Measurements from ENCODE around the gene EFHC1.

EFHC1 gene

DNA sequence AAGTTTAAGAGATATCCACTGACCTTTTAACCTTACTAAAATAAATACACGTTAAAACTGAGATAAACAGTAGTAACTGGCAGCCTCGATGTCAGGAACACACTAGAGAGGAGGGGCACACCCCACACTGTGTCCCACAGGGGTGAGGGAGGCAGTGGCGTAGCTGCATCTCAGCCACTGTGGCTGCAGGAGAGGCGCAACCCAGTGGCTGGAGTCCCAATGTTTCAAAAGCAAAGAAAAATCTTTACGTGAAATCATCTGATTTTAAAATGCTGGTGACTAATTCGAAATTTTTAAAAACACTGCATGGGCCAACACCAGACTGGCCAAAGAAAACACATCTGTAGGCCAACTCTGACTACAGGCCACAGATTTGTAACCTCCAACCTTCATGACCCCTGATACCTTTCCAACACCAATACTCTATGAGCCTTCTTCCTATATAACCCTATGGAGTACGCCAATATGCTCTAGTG, 102.0 kb downstream of the EFHC1 start:
- DNase-seq, result no peak

DNA sequence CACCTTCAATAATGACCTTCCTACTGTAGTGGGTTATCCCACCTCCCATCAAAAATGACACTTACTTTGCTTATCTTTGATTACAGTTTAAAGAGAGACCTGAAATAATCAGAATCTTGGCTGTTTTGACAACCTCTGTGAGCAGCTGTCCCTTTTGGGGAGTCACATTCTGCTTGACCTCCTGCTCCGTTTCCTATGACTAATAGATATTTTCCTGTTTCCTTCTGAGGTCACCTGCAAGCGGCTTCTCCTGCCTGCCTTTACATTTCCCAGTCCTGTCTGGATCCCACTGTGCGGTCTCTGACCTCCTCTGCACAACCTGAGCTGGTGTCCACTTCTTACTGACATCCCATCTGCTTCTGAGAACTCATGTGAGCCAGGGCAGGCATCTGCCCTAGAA, 102.5 kb downstream of the EFHC1 start:
- no peak for DNase-seq

DNA sequence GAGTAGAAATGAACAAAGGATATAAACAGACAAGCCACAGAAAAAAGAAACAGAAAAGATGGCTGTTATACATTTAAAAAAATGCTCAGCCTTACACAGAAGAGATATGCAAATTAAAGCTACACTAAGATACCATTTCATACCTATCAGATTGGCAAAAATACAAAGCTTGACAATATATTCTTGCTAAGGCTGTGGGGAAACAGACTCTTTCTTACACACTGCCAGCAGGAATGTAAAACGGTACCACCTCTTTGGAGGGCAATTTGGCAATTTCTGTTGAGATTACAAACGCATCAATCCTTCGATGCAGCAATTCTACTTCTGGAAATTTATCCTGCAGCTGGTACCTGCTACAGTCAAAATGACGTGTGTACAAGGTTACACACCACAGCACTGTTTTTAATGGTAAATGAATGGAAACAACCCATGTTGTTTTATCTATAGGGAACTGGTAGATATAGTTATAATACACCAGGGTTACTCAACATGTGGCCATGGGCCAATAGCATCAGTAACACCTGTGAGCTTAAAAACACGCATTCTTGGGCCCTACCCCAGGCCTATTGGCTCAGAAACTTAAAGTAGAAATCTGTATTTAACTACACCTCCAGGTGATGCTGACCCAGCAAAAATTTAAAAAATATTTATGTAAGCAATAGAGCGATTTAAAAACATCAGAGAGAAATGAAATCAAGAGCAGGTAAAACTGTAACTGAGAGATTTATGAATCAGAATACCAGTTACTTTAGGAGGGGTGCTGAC, 103.4 kb downstream of the EFHC1 start:
- no peak for DNase-seq

DNA sequence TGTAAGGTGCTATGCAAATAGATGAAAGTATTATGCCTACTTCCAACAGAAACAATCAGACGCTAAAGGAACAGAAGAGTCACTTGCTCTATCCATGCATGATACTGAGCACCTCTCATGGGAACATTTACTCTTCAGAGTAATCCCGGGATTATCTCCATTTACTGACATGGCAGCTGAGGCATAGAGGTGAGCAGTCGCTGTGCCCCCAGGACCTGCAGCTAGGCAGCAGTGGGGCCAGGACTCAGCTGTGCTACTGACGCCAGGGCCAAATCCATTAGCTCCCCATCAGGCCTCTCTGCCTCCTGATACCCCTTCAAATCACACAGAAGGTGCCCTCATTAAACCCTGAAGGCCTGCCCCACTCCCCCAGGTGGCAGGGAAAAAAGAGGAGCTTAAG, 104.8 kb downstream of the EFHC1 start:
- DNase-seq, result no peak

DNA sequence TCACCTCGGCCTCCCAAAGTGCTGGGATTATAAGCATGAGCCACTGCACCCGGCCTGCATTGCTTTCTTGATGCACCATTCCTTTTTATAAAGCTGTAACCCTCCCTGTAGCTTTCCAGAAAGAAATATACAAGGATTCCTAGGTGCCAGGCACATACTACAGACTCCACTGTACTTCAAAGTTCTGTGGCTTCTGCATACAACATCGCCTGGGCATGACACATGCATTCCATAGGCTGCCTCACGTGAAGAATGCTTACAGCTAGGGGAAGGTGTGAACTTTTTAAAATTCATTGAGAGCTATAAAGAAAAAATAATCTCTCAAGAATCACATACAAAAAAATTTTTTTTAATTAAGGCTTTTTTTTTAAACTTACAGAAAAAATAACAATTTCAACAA, 106.5 kb downstream of the EFHC1 start:
- DNase-seq, result no peak

DNA sequence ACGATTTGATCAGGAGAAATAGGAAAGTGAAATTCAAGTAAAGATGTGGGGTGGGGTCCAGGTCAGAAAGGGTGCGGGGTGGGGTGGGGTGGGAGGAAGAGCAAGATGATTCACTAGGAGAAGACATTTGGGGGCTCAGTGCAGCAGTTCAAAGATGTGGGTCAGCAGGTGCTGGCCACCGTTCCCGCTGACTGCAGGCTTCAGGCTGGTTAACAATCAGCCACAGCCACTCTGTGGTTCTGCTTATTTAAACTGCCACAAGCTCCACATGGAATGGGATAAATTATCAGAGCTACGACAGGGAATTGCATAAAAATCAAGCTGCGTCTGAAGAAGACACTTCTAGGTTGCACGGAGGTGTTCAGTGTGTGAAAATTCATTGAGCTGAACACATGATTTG, 107.3 kb downstream of the EFHC1 start:
- DNase-seq, result no peak

DNA sequence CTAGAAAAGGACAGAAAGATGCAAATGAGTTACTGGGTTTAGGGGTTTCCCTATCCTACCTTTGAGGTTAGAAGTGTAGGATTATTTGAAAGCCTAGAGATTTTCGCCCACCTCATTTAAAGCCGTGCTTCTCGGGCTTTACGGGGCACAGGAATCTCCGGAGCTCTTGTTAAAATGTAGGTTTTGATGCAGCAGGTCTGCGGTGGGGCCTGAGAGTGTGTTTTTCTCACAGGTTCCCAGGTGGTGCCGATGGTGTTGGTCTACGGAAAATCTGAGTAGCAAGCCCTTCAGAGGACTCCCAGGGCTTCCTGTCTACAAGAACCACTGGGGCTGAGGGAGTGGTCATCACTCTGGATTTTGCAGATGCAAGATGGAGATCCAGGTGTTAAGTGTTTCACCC, 109.2 kb downstream of the EFHC1 start:
- DNase-seq, result no peak

DNA sequence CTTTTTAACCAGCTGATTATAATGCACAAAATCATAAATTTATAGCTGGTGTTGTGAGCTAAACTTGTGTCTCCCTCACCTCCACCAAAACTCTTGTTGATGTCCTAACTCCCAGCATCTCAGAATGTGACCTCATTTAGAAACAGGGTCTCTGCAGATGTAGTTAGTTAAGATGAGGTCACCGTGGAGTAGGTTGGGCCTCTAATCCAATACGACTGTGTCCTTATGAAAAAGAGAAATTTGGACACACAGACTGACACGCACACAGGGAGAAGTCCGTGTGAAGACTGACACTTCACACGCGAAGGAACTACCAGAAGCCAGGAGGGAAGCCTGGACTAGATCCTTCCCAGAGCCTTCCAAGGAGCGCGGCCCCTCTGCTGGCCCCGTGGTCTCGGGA, 110.2 kb downstream of the EFHC1 start:
- no peak for DNase-seq

DNA sequence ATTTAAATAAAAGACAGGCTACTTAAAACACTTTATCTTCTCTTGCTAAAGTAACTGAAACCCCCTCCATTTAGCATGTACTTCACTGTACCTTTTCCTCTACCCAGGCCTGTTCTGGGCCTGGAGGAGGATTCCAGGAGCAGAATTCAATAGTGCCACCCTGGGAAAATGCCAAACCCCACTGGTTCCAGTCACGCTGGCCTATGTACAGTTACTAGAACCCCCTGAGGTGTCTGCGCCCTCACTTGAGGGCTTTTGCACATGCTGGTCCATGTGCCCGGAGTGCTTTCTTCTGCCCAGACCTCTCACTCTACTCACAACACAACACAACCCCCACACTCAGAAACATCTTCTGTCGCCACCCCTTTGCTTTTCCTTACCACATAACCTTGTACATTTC, 111.3 kb downstream of the EFHC1 start:
- no peak for DNase-seq

DNA sequence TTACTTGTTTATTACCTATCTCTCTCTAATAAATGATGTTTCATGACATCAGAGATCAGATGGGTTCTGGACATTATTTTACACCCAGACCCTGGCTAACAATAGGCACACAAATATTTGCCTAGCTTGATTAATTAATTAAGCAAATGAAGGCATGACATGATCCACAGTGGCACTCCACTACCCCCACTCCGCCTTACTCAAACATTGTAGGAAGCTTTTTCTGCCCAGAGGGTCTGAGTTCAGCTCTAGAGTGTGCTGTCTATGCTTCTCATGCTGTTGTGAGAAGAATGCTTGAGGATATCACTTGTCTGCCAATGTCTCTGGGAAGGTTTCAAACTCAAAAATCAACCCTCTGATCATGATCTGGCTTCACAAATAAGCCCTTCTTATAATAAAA, 111.7 kb downstream of the EFHC1 start:
- no peak for DNase-seq

DNA sequence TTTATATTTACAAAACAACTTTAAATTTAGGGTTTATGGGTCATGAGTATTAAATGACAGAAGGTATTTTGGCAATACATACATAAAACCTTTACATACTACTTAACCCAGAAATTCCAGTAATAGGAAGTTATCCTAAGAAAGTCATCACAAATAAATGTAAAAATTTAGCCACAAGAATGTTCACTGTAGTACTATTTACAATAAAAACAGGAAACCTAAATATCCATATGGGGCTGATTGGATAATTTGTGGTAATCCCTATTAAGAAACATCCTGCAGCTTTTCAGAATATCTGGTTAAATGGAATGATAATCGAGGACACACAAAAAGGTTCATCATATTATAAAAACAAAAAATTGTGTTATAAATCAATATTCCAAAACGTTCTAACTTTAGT, 112.3 kb downstream of the EFHC1 start:
- no peak for DNase-seq

DNA sequence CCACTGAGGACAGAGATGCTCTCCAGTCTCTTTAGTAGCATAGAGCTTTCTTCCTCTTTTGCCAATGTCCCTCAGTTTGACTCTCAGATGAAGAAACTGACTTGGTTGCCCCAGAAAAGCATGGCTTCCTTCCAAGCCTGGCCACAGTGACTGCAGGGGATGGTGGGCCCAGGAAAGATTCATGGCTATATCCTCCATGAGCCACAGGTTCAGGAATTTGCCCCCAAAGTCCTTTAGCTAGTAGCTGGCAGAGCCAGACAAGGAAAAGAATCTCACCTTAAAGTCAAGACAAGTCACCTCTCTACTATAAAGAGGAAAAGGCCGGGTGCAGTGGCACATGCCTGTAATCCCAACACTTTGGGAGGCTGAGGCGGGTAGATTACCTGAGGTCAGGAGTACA, 113.3 kb downstream of the EFHC1 start:
- no peak for DNase-seq

DNA sequence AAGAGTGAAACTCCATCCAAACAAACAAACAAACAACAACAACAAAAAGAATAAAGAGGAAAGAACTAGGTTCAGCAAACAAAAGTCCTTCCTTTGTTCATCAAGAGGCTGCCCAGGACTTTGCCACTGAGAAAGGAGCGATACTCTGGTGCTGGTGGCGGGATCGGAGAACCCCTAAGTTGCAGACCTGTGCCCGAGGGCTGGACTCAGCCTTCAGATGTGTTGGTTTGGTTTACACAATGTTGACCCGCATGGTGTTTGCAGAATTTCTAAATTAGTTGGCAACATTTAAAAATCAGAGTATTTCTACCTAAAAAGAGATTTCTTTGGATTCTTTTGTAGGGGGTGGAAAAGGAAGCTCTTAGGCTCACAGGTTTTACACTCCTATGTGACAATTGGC, 114.2 kb downstream of the EFHC1 start:
- DNase-seq, result no peak

DNA sequence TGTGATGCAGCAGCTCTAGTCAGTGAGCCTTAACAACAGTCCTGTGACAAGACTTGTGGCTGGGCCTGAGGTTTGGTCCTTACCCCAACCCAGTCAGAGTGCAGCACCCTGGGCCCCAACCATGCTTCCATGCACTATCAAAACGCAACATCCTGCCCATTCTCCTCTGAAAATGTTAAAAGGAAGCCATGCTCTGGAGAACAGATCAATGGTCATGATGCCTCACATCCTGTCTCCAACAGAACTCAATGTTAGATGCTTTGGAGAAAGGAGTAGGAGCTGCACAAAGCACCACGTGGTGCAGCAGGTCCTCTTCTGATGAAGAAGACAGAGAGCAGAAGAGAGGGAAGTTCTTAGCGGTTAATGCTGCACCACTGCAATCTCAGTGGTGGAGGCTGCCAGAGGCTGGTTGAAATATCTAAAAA, 114.8 kb downstream of the EFHC1 start:
- peak; percentile 39 to 54 for DNase-seq

DNA sequence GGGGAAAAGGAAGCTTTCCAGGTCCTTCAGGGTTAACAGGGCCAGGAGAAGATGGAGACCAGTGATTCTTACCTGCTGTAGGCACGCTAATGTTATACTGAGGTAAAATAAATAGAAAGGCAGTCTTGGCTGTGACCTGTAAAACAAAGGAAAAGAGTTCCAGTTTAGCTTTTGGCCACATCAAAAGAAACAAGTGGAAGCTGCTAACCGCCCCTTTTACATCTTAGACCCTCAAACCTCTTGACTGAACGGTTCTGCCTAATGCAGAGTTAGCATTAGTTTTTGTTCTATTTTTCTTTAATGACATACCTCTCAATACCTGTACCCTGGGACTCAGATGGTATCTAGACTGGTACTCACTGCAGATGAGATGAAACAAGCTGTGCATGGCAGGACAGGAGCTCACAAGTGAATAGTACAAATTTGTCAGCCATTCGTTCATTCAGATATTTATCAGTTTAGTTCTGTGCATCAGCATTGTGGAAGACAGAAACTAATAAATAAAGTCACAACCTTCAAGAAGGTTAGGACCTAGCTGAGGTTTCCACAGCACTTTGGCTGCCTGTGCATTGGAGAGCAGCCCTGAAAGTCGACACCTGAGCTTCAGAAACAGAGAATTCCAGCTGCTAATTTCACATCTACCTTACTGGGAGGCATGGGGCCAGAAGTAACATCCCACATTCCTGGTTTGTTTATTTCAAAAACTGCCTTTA, 115.7 kb downstream of the EFHC1 start:
- DNase-seq, result no peak

DNA sequence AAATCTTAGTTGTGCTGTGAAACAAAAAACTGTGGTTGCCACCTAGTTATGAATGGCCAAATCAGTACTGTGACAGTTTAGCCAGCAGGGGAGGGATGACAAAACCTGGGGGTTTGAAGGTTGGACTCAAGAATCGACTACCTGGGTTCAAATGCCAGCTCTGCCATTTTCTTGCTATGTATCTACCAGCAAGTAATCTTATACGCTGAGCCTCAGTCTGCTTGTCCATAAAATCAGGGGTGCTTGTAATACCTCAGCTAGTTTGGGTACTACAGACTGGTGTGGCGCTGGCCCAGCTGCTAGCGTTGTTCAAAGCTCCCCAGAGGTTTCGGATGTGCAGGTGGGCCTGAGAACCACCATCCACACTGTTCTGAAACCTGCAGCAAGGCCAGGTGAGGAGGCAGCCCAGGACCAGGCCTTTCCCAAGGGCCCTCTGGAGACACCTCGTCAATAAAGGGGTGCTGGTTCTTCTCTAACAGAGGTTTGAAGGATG, 116.3 kb downstream of the EFHC1 start:
- no peak for DNase-seq

DNA sequence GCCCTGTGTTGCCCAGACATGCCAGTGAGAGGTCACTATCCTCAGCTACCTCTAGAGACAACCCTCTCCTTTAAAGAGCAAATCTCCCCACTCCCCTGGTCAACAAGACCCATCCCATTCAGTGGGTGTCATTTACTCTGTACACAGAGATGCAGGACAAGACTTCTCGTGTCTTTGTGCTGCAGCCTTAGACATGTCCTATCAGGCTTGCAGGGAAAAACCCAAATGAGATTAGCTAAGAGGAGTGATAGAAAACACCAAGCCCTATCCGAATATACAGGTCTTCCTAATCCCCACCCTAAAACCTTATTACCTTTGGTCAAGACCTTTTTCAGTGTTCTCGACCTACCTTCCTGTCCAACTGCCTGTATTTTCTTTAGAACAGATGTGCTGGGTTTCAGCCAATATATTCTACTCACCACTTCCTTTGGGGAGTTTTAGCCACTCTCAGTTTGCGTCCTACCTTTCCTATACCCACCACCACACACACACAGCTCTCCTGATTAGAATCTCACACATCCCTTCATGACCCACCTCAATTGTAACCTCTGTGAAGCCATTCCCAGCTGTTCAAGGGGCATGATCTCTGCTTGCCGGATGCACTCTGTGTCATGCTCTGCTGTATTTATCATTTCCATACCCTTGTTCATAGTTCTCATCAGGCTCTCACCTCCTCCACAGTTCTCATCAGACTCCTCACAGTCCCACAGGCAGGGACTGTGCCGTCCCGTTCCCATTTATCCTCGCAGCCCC, 117.0 kb downstream of the EFHC1 start:
- peak in 1 of 2 experiments; percentile 13 for DNase-seq

DNA sequence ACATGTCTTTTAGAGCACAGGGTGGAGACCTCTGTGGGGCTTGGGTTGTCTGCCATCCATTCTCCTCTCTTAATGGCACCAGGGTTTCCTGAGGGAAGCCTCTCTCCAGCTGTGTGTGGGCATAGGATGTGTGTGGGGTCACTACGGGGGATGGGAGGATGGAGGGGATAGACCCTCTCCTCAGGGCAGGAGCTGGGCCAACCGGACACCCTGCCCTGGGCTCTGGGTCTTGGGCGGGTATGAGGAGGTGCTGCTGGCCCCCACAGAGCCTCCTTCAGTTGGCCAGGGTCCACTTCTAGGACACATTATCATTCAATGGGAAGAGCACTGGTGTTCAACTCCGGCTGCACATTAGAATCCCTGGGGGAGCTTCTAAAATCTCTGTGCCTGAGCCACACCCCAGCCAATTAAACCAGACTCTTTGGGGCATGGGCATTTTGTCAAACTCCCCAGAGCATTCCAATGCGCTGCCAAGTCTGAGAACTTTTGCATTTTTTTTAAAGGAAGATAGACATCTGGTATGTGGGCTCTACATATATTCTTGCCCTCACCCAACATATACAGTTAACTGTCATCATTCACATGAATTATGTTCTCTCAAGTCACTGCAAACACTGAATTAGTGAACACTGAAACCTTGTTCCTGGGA, 118.2 kb downstream of the EFHC1 start:
- DNase-seq, result no peak

DNA sequence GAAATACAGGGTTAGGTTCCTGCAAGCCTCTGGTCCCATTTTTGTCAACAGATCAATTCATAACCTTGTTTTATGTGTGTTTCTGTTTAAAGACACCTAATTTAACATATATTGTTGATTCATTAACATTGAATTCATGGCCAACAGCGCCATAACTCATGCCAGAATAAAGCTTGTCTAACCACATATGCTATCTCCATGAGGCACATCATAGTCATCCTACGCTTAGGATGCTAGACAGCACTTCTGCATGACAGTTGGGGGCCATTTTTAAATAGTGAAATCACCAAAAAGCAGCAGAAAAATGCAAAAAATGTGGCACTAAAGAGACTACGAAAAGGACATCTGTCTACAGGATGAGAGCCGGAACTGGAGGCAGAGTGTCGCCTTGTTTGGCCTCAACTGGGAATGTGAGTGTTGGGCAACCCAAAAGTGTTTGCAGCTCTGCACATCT, 118.8 kb downstream of the EFHC1 start:
- DNase-seq, result no peak

DNA sequence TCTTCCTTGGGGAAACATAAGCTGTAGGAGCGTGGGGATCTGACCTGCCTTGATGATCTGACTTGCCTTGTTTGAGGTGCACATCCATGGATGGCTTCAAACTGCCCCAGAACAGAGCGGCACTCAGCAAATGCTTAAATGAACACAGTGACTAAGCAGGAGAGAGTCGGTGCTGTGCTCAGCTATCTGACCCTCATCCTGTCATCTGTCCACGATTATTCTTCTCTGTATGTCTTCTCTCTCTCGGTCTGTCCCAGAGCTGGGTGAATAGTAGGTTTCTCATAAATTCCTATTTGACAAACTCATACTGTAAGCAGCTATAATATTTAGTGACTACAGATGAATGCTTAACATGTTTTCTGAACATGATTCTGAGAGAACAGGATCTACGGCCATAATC, 119.5 kb downstream of the EFHC1 start:
- DNase-seq, result no peak

DNA sequence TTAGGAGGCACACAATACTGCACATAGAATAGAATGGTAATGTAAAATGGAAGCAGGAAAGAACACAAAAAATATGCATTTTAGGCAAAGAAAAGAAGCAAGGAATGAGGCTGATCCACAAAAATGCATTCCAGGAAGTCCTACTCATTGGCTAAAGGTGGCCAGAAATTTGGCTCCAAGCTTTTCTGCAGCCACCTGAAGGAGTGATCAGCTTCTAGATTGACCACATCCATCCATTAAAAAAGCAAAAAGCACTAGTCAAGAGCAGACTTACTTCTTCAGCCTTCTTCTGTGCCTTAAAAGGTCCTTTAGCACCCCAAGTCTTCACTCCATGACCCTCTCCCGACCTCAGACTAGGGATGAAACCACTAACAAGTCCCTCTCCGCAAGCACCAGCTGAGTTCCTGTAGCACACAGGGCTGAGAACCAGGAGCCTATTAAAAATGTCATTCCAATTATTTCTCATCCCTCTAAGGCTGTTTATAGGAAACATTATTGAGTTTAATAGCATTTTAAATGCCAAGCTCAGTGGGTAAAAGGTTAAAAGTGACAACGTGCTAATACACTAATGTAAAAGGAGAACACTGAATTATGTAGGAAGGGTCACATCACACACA, 120.3 kb downstream of the EFHC1 start:
- no peak for DNase-seq

DNA sequence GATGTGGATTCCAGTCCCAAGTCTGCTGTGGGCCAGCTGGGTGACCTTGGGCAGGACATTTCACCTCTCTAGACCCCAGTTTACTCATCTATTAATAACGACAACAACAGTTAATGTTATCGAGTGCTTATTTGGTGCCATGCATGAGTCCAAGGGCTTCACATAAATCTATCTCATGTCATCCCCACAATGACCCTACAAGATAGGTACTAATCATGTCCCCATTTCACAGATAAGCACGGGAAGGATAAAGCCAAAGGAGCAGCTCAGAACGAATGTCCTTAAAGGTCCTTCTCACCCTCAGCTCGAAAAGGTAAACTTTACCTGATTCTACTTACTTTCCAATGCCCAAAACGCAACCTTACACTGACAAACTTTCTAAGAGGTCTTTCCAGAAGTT, 121.0 kb downstream of the EFHC1 start:
- no peak for DNase-seq

DNA sequence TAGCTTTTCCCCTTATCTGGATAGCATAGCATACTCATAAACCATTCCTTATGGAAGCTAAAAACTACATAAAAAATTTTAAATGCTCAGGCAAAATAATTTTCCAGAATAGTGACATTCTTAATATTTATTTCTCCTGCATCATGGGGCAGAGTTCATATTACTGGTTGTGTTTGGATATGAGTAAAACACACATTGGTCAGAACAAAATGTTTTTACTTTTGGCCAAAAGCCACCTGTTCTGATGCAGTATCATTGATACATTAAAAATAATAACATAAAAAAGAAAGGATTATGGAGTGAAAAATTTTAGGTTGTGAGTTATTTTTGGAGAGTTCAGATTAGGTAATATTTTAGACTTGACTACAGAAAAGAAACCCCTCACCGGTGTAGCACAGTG, 123.1 kb downstream of the EFHC1 start:
- no peak for DNase-seq
